SK-N-SH treated with all-trans-retinoic acid at 6 μM for 48 hours (cell line): Measurements from ENCODE around the gene SKI.

Experiments
- ATAC-seq: fragments of 200-7000 bp; cut with Tn5 transposase; 3 replicates; pipeline ENCODE4 v1.9.1; 2020; ENCODE audit warnings: mild to moderate bottlenecking, moderate library complexity
- ARNTL ChIP-seq: fragments of 450-650 bp; formaldehyde crosslinking; IDR thresholded peaks from 2 replicates; pipeline ENCODE4 v1.5.0; 2020; ENCODE audit warnings: low read depth, mild to moderate bottlenecking, moderate library complexity, borderline replicate concordance
- BACH2 ChIP-seq: fragments of 250-450 bp; sonication (Bioruptor Pico); IDR thresholded peaks from 2 replicates; pipeline ENCODE4 v1.9.0; 2021; ENCODE audit warnings: mild to moderate bottlenecking, borderline replicate concordance
- CSDC2 ChIP-seq: fragments of 250-450 bp; sonication (Bioruptor Pico); IDR thresholded peaks from 2 replicates; pipeline ENCODE4 v1.5.0; 2020; ENCODE audit warnings: mild to moderate bottlenecking, moderate library complexity
- ESRRG ChIP-seq: fragments of 250-450 bp; sonication (Bioruptor Pico); IDR thresholded peaks from 2 replicates; pipeline ENCODE4 v1.6.1; 2021; ENCODE audit warnings: mild to moderate bottlenecking
- GLIS3 ChIP-seq: fragments of 250-450 bp; sonication (Bioruptor Pico); IDR thresholded peaks from 2 replicates; pipeline ENCODE4 v1.5.0; 2020; ENCODE audit warnings: mild to moderate bottlenecking, moderate library complexity
- ISL1 ChIP-seq: fragments of 250-450 bp; sonication (Bioruptor Pico); IDR thresholded peaks from 2 replicates; pipeline ENCODE4 v2.1.2; 2022; ENCODE audit warnings: mild to moderate bottlenecking, moderate library complexity
- OSR1 ChIP-seq: fragments of 250-450 bp; sonication (Bioruptor Pico); IDR thresholded peaks from 2 replicates; pipeline ENCODE4 v1.8.0; 2022; ENCODE audit warnings: moderate library complexity, mild to moderate bottlenecking, inconsistent platforms
- PPARA ChIP-seq: fragments of 250-450 bp; sonication (Bioruptor Pico); IDR thresholded peaks from 2 replicates; pipeline ENCODE4 v1.5.0; 2020; ENCODE audit warnings: mild to moderate bottlenecking, borderline replicate concordance
- RARB ChIP-seq: fragments of 250-450 bp; sonication (Bioruptor Pico); IDR thresholded peaks from 2 replicates; pipeline ENCODE4 v1.8.0; 2021; ENCODE audit warnings: mild to moderate bottlenecking, moderate library complexity
- SNAI2 ChIP-seq: fragments of 250-450 bp; sonication (Bioruptor Pico); IDR thresholded peaks from 2 replicates; pipeline ENCODE4 v1.5.0; 2020; ENCODE audit warnings: mild to moderate bottlenecking, moderate library complexity
- TCF4 ChIP-seq: fragments of 250-450 bp; sonication (Bioruptor Pico); IDR thresholded peaks from 2 replicates; pipeline ENCODE4 v1.8.0; 2021; ENCODE audit warnings: mild to moderate bottlenecking, moderate library complexity, borderline replicate concordance
- TOX ChIP-seq: fragments of 250-450 bp; sonication (Bioruptor Pico); IDR thresholded peaks from 2 replicates; pipeline ENCODE4 v1.8.0; 2021; ENCODE audit warnings: mild to moderate bottlenecking, moderate library complexity, borderline replicate concordance
- ZC3H10 ChIP-seq: fragments of 250-450 bp; sonication (Bioruptor Pico); IDR thresholded peaks from 2 replicates; pipeline ENCODE4 v1.5.1; 2021; ENCODE audit warnings: mild to moderate bottlenecking, moderate library complexity
- ZFP3 ChIP-seq: fragments of 250-450 bp; sonication (Bioruptor Pico); IDR thresholded peaks from 2 replicates; pipeline ENCODE4 v1.5.0; 2020; ENCODE audit warnings: mild to moderate bottlenecking, moderate library complexity
- ZFP30 ChIP-seq: fragments of 450-650 bp; formaldehyde crosslinking; IDR thresholded peaks from 2 replicates; pipeline ENCODE4 v1.5.0; 2022; ENCODE audit warnings: mild to moderate bottlenecking, moderate library complexity
- ZNF565 ChIP-seq: fragments of 450-650 bp; formaldehyde crosslinking; conservative IDR thresholded peaks from 2 replicates; pipeline ENCODE4 v1.5.0; 2020; ENCODE audit warnings: low read depth, mild to moderate bottlenecking, moderate library complexity
- ZNF70 ChIP-seq: fragments of 450-650 bp; formaldehyde crosslinking; IDR thresholded peaks from 2 replicates; pipeline ENCODE4 v1.5.0; 2020; ENCODE audit warnings: mild to moderate bottlenecking, moderate library complexity
- ZNF8 ChIP-seq: fragments of 450-650 bp; formaldehyde crosslinking; IDR thresholded peaks from 2 replicates; pipeline ENCODE4 v1.5.0; 2020; ENCODE audit warnings: mild to moderate bottlenecking, moderate library complexity
- TF ChIP-seq, protein P1 (sequence below): fragments of 250-450 bp; sonication (Bioruptor Pico); IDR thresholded peaks from 2 replicates; pipeline ENCODE4 v1.5.1; 2021; ENCODE audit warnings: mild to moderate bottlenecking, moderate library complexity
- TF ChIP-seq, protein P2 (sequence below): fragments of 250-450 bp; sonication (Bioruptor Pico); IDR thresholded peaks from 2 replicates; pipeline ENCODE4 v1.5.1; 2020; ENCODE audit warnings: low read depth, mild to moderate bottlenecking, moderate library complexity
- TF ChIP-seq, protein P3 (sequence below): fragments of 250-450 bp; sonication (Bioruptor Pico); IDR thresholded peaks from 2 replicates; pipeline ENCODE4 v1.8.0; 2020; ENCODE audit warnings: mild to moderate bottlenecking, moderate library complexity, borderline replicate concordance
- TF ChIP-seq, protein P4 (sequence below): fragments of 250-450 bp; sonication (Bioruptor Pico); IDR thresholded peaks from 2 replicates; pipeline ENCODE4 v1.8.0; 2021; ENCODE audit warnings: low read depth, mild to moderate bottlenecking, moderate library complexity, borderline replicate concordance
- TF ChIP-seq, protein P5 (sequence below): fragments of 250-450 bp; sonication (Bioruptor Pico); IDR thresholded peaks from 2 replicates; pipeline ENCODE4 v1.5.0; 2020; ENCODE audit warnings: mild to moderate bottlenecking, moderate library complexity

The SKI gene

DNA sequence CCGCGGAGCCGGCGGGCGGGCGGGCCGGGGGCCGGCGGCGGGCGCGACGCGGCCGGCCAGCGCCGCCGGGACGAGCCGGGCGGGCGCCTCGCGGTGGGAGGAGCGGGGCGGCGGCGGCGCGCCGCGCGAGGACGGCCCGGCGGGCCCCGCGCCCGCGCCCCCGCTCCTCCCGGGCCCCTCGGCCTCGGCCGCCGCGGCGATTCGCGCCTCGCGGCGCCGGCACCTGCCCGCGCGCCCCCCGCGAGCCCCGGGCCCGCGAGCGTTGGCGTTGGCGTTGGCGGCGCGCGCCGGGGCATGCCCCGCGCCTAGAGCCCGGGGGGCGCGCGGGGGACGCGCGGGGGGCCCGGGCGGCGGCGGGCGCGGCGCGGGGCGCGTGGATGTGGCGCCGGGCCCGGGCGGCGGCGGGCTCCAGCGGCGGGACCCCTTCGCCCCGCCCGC lies at the start of gene SKI:
SKI (plus strand) TSS at position 163 of the 438 bp plus-strand sequence. CDS start 448 bp downstream, outside the sequence.
- ATAC-seq, result no peak
- TF ChIP-seq OSR1 (CRISPR knock-in tag) (no peak), PPARA (no peak), ESRRG (no peak), ARNTL (no peak), BACH2 (CRISPR knock-in tag) (no peak), ZFP3 (CRISPR knock-in tag) (no peak), ZNF8 (no peak), GLIS3 (CRISPR knock-in tag) (no peak), CSDC2 (CRISPR knock-in tag) (no peak)
- TF ChIP-seq, protein P1, sequence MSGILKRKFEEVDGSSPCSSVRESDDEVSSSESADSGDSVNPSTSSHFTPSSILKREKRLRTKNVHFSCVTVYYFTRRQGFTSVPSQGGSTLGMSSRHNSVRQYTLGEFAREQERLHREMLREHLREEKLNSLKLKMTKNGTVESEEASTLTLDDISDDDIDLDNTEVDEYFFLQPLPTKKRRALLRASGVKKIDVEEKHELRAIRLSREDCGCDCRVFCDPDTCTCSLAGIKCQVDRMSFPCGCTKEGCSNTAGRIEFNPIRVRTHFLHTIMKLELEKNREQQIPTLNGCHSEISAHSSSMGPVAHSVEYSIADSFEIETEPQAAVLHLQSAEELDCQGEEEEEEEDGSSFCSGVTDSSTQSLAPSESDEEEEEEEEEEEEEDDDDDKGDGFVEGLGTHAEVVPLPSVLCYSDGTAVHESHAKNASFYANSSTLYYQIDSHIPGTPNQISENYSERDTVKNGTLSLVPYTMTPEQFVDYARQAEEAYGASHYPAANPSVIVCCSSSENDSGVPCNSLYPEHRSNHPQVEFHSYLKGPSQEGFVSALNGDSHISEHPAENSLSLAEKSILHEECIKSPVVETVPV (CRISPR knock-in tag), result no peak

DNA sequence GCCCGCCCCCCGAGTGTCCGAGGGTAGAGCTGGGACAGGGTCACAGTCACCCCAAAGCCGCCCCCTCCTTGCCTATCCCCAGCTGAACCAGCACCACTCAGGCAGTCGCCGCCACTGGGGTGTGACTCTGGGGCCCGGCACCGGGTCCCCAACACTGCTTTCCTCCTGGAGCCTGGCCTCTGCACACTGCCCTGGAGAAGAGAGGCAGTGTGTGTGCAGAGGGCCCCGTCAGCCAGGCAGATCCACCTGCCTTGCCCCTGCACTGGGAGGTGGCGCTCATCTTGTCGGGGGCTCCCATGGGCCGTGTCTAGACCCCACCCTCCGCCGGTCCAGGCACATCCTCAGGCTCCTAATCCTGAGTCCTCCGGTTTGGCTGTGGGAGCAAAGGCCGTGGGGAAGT lies 49.2 kb upstream of the SKI start:
- no peak for ATAC-seq
- no peak for TF ChIP-seq SNAI2 (CRISPR knock-in tag)
- TF ChIP-seq RARB, result no peak
- TF ChIP-seq ZNF70 (CRISPR knock-in tag), result no peak
- no peak for TF ChIP-seq ZFP30 (CRISPR knock-in tag)
- TF ChIP-seq ZFP3 (CRISPR knock-in tag), result no peak
- TF ChIP-seq CSDC2 (CRISPR knock-in tag), result no peak
- no peak for TF ChIP-seq ESRRG
- no peak for TF ChIP-seq GLIS3 (CRISPR knock-in tag)
- TF ChIP-seq ISL1 (CRISPR knock-in tag), result no peak
- TF ChIP-seq, protein P2, sequence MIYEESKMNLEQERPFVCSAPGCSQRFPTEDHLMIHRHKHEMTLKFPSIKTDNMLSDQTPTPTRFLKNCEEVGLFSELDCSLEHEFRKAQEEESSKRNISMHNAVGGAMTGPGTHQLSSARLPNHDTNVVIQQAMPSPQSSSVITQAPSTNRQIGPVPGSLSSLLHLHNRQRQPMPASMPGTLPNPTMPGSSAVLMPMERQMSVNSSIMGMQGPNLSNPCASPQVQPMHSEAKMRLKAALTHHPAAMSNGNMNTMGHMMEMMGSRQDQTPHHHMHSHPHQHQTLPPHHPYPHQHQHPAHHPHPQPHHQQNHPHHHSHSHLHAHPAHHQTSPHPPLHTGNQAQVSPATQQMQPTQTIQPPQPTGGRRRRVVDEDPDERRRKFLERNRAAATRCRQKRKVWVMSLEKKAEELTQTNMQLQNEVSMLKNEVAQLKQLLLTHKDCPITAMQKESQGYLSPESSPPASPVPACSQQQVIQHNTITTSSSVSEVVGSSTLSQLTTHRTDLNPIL, result no peak
- TF ChIP-seq ZNF8, result no peak
- no peak for TF ChIP-seq TCF4 (CRISPR knock-in tag)
- TF ChIP-seq ZNF565 (CRISPR knock-in tag), result no peak
- TF ChIP-seq ZC3H10, result no peak
- no peak for TF ChIP-seq TOX
- TF ChIP-seq ARNTL, result no peak
- TF ChIP-seq, protein P3, sequence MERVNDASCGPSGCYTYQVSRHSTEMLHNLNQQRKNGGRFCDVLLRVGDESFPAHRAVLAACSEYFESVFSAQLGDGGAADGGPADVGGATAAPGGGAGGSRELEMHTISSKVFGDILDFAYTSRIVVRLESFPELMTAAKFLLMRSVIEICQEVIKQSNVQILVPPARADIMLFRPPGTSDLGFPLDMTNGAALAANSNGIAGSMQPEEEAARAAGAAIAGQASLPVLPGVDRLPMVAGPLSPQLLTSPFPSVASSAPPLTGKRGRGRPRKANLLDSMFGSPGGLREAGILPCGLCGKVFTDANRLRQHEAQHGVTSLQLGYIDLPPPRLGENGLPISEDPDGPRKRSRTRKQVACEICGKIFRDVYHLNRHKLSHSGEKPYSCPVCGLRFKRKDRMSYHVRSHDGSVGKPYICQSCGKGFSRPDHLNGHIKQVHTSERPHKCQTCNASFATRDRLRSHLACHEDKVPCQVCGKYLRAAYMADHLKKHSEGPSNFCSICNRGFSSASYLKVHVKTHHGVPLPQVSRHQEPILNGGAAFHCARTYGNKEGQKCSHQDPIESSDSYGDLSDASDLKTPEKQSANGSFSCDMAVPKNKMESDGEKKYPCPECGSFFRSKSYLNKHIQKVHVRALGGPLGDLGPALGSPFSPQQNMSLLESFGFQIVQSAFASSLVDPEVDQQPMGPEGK (CRISPR knock-in tag), result no peak
- TF ChIP-seq, protein P1 (CRISPR knock-in tag), result no peak
- no peak for TF ChIP-seq PPARA
- TF ChIP-seq, protein P4, sequence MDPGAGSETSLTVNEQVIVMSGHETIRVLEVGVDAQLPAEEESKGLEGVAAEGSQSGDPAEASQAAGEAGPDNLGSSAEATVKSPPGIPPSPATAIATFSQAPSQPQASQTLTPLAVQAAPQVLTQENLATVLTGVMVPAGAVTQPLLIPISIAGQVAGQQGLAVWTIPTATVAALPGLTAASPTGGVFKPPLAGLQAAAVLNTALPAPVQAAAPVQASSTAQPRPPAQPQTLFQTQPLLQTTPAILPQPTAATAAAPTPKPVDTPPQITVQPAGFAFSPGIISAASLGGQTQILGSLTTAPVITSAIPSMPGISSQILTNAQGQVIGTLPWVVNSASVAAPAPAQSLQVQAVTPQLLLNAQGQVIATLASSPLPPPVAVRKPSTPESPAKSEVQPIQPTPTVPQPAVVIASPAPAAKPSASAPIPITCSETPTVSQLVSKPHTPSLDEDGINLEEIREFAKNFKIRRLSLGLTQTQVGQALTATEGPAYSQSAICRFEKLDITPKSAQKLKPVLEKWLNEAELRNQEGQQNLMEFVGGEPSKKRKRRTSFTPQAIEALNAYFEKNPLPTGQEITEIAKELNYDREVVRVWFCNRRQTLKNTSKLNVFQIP (CRISPR knock-in tag), result no peak

DNA sequence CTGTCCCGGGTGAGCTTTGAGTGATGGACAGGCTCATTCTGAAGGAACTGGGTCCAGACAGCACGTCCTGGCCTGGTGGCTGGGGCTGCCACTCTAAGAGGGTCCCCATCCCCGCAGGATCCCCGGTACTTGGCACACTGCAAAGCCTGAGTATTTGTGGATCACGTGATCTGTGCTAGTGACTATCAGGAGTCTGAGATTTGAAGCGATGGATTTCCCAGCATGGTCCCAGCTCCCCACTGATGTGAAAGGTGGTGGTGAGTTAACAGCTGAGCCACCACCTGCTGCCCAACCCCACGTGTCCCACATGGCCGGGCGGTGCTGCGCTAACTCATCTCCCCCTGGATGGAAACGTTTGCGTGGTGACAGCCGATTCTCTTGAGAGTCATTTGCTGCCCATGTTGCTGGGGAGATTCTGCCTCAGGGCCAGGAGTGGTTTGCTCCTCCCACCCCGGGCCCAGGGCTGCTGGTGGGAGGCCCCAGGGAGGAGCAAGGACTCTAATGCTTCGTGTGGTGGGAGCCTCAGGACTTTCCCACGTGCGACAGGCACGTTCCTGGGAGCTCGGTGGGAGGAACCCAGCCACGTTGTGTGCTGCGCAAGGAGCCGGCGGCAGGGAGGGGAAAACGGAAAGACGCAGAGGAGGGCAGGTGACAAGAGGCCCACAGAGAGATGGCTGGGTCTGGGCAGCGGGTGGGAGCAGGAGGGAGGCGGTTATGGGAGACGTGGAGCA lies 48.7 kb upstream of the SKI start:
- ATAC-seq, result no peak
- TF ChIP-seq TCF4 (CRISPR knock-in tag), result no peak
- TF ChIP-seq, protein P5, sequence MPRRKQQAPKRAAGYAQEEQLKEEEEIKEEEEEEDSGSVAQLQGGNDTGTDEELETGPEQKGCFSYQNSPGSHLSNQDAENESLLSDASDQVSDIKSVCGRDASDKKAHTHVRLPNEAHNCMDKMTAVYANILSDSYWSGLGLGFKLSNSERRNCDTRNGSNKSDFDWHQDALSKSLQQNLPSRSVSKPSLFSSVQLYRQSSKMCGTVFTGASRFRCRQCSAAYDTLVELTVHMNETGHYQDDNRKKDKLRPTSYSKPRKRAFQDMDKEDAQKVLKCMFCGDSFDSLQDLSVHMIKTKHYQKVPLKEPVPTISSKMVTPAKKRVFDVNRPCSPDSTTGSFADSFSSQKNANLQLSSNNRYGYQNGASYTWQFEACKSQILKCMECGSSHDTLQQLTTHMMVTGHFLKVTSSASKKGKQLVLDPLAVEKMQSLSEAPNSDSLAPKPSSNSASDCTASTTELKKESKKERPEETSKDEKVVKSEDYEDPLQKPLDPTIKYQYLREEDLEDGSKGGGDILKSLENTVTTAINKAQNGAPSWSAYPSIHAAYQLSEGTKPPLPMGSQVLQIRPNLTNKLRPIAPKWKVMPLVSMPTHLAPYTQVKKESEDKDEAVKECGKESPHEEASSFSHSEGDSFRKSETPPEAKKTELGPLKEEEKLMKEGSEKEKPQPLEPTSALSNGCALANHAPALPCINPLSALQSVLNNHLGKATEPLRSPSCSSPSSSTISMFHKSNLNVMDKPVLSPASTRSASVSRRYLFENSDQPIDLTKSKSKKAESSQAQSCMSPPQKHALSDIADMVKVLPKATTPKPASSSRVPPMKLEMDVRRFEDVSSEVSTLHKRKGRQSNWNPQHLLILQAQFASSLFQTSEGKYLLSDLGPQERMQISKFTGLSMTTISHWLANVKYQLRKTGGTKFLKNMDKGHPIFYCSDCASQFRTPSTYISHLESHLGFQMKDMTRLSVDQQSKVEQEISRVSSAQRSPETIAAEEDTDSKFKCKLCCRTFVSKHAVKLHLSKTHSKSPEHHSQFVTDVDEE (CRISPR knock-in tag), result no peak
- no peak for TF ChIP-seq OSR1 (CRISPR knock-in tag)
- TF ChIP-seq ZFP3 (CRISPR knock-in tag), result no peak
- TF ChIP-seq, protein P1 (CRISPR knock-in tag), result no peak
- no peak for TF ChIP-seq ESRRG
- no peak for TF ChIP-seq ZNF70 (CRISPR knock-in tag)
